Measurements from ENCODE around the gene MYO9B. TPM values are rescaled to one million over a fixed set of nuclear protein-coding genes. Genes with fewer than 3 reads are reported as not detected.
A peak's percentile ranks its signal among the peaks of the same experiment; 100 is the strongest.

MYO9B gene
- total RNA-seq, 2 experiments from 2014 or later: 90.3 to 98.5 TPM

DNA sequence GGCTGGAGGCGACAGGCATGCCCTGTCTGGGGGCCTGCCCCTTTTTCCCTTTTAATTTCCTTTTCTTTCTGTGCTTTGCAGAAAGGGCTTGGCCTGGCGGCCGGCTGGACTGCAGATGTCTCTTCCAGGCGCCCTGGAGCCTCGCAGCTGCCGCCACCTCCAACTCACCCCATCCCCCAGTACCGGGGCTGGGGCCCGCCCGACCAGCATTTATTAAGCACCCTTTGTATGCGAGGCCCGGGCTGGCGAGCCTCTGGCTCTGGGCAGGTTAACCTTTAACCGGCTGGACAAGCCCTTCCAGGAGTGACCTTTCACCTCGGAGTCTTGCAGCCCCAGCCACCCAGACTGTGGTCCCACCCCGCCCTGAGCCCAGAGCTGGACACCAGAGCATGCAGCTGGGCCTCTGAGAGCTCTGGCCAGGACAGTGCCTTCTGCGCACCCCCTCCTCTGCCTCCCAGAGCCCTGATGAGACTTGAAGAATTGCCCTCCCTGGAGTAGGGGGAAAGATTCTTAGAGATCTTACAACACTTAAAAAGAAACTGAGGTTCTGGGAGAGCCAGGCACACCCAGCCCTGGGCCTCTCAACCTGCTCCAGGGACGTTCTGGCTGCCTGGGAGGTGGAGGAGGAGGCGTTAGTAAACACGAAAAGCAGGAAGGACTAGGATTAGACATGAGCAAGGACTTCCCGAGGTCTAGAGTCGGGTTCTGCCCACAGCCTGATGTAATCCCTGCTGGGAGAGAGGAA lies 171.3 kb downstream of the MYO9B start:
- ATAC-seq (no peak), DNase-seq (no peak)
- Mint-ChIP-seq H3K27ac (no peak overlapping the region), H3K9me3 (ENCODE audit: low read depth) (no peaks in the 10 kb centered on the region), H3K4me3 (peak overlapping the region; percentile 70), H3K4me1 (peaks cover 5% of the 10 kb centered on the region), H3K27me3 (peaks cover 2% of the 10 kb centered on the region), H3K36me3 (ENCODE audit: low read depth) (no peaks in the 10 kb centered on the region)
- CTCF ChIA-PET: no interaction called here
- intact Hi-C loops (cut with DNase I, micrococcal nuclease): no loop called here
- POLR2A ChIA-PET: interaction anchor here (0.6 kb wide), 1 partner anchor 12 kb away, joined by 3 read pairs; no protein-coding TSS in a partner anchor

DNA sequence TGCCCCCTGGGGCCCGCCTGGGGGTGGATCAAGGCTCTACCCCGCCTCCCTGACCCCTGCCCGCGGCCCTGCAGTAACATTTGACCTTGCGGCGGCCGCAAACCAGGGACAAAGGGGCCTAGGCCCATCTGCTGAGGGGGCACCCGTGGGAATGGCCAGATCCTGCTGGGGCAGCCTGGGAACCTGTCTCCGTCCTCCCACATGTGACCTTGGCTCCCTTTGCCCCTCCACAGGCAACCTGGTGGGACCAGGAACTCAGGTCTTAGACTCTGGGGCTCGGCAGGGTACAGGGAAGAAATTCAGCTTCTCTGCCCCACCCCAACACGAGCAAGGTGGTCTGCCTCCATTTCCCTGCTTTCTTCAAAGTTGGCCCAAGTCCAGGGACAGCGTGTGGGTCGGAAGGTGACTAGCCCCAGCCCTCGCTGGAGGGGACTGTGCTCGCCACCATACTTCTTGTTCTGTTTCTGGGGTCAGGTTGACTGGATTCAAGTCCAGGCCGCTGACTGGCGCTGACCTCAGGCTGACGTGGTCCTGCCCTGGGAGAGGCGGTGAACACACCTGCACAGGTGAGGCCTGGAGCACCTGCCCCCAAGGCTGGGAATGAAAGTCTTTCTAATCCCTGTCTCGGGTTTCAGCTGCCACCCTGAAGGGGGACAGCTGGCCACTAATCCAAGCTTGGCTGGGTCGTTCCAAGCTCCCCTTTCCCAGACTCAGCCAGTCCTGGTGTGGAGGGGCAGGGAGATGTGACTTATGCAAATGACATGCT lies 172.6 kb downstream of the MYO9B start:
- intact Hi-C loops (cut with DNase I, micrococcal nuclease): no loop called here
- no peak for DNase-seq
- ChIA-PET POLR2A (interaction anchor here (0.6 kb wide), 1 partner anchor 20 kb away, joined by 3 read pairs; no protein-coding TSS in a partner anchor), CTCF (interaction anchor here (2.2 kb wide), 1 partner anchor 12 kb away, joined by 14 read pairs; no protein-coding TSS in a partner anchor)
- H3K27ac Mint-ChIP-seq: no peak overlapping the region
- no peaks in the 10 kb centered on the region for H3K9me3 Mint-ChIP-seq (ENCODE audit: low read depth)
- no peaks in the 10 kb centered on the region for H3K36me3 Mint-ChIP-seq (ENCODE audit: low read depth)
- no peak overlapping the region for H3K4me3 Mint-ChIP-seq
- peaks cover 5% of the 10 kb centered on the region for H3K4me1 Mint-ChIP-seq
- peaks cover 2% of the 10 kb centered on the region for H3K27me3 Mint-ChIP-seq
- ATAC-seq: no peak

DNA sequence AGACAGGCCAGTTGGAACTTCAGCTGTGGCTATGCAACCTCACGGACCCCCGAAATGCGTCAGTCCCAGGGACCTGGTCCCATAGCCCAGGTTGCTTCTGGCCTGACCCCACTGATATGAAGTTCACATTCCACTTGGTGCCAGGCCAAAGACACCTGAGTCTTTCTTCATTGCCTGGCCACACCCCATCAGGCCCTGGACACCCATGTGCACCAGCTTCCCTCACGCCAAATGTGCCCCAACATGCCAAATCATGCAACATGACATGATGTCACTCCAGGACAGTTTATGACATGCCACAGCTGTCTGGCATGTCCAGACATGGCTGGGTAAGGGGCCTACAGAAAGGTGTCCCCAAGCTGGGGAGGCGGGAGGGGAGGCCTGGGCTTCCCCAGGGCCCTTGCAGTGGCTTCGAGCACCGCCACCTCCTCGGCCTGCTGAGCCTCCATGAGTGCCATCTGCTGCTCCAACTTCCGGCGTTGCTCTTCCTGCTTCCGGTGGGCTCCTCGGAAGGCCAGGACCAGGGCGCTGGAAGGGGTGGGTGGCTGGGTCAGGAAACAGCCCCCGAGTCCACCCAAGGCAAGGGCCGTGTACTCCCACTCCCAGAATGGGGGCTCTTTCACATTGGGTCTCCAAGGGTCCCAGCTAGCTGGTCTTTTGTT lies 174.4 kb downstream of the MYO9B start:
- no peaks in the 10 kb centered on the region for H3K36me3 Mint-ChIP-seq (ENCODE audit: low read depth)
- ChIA-PET POLR2A (no interaction called here), CTCF (interaction anchor here (2.2 kb wide), 1 partner anchor 10 kb away, joined by 14 read pairs; no protein-coding TSS in a partner anchor)
- no peak overlapping the region for H3K4me3 Mint-ChIP-seq
- intact Hi-C loops (cut with DNase I, micrococcal nuclease): no loop called here
- H3K27ac Mint-ChIP-seq: no peak overlapping the region
- H3K4me1 Mint-ChIP-seq: peaks cover 5% of the 10 kb centered on the region
- ATAC-seq (no peak), DNase-seq (no peak)
- H3K9me3 Mint-ChIP-seq (ENCODE audit: low read depth): no peaks in the 10 kb centered on the region
- H3K27me3 Mint-ChIP-seq: peaks cover 2% of the 10 kb centered on the region

DNA sequence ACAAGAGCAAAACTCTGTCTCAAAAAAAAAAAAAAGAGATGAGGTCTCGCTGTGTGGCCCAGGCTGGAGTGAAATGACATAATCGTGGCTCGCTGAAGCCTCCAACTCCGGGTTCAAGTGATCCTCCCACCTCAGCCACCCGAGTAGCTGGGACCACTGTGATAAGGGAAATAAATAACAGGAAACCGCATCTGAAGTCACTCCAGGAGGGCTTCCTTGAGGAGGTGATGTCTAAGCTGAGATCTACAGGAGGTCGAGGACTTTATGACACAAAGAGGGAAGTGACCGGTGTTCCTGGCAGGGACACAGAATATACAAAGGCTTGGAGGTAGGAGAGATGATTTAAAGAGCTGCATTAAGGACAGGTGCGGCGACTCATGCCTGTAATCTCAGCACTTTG lies 179.1 kb downstream of the MYO9B start:
- ChIA-PET CTCF (interaction anchor here (0.6 to 2.2 kb wide), 3 partner anchors 10 to 157 kb away, joined by 3 to 10 read pairs (median 3); partner anchors contain the start of gene USHBP1), POLR2A (no interaction called here)

DNA sequence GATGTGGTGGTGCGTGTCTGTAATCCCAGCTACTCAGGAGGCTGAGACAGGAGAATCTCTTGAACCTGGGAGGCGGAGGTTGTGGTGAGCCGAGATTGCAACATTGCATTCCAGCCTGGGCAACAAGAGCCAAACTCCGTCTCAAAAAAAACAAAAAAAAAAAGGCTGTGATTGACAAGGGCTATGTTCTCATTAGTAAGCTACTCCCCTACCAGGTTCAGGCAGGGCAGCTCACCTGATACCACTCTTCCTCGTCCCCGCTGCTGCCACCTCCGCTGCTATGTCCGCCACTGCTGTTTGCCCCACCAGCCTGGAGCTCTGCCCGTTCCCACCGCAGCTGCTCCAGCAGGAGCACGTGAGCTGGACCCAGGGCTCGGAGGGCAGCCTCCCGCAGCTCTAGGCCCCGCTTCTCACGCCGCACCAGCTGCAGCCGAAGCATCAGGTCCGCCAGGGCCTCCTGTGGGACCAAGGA lies 179.6 kb downstream of the MYO9B start:
- Mint-ChIP-seq H3K27ac (no peak overlapping the region), H3K4me1 (no peaks in the 10 kb centered on the region), H3K4me3 (no peak overlapping the region), H3K27me3 (no peaks in the 10 kb centered on the region), H3K9me3 (ENCODE audit: low read depth) (no peaks in the 10 kb centered on the region), H3K36me3 (ENCODE audit: low read depth) (no peaks in the 10 kb centered on the region)
- ATAC-seq (no peak), DNase-seq (no peak)
- intact Hi-C loops (cut with DNase I, micrococcal nuclease): no loop called here
- POLR2A ChIA-PET: interaction anchor here (0.7 kb wide), 1 partner anchor 25 kb away, joined by 3 read pairs; no protein-coding TSS in a partner anchor
- CTCF ChIA-PET: interaction anchor here (0.6 to 2.2 kb wide), 5 partner anchors 9 to 156 kb away, joined by 3 to 10 read pairs (median 3); partner anchors contain the start of genes BABAM1 and USHBP1

More for the DNA sequence above, 179.1 kb downstream of the MYO9B start:
- DNase-seq (no peak), ATAC-seq (no peak)
- H3K27me3 Mint-ChIP-seq: no peaks in the 10 kb centered on the region
- H3K9me3 Mint-ChIP-seq (ENCODE audit: low read depth): no peaks in the 10 kb centered on the region
- no peak overlapping the region for H3K27ac Mint-ChIP-seq
- no peaks in the 10 kb centered on the region for H3K4me1 Mint-ChIP-seq
- H3K4me3 Mint-ChIP-seq: no peak overlapping the region
- intact Hi-C loops (cut with DNase I, micrococcal nuclease): no loop called here
- H3K36me3 Mint-ChIP-seq (ENCODE audit: low read depth): no peaks in the 10 kb centered on the region

DNA sequence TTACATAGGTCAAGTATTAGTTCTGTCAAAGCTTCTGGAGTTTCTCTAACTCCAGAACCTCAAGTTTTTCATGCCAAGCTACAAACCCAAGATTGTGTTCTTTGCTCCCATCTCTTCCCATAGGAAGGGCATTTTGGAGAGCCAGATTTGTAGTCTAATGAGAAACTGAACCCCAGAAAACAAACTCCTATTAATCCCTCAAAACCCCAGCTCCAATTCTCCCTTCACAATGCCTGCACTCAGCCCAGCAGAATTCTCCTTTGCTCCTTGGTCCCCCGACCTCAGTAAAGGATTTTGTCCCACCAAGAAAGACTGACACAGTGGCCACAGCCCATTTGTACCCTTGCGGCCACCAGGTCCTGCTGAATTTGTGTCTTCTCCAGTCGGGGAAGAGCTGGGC lies 180.6 kb downstream of the MYO9B start:
- ChIA-PET POLR2A (no interaction called here), CTCF (interaction anchor here (1.1 to 2.2 kb wide), 3 partner anchors 8 to 20 kb away, joined by 3 to 10 read pairs (median 4); partner anchors contain the start of genes BABAM1 and USHBP1)
- Mint-ChIP-seq H3K4me1 (peaks cover 6% of the 10 kb centered on the region), H3K36me3 (ENCODE audit: low read depth) (no peaks in the 10 kb centered on the region), H3K27me3 (no peaks in the 10 kb centered on the region), H3K27ac (no peak overlapping the region), H3K9me3 (ENCODE audit: low read depth) (no peaks in the 10 kb centered on the region), H3K4me3 (no peak overlapping the region)
- DNase-seq (no peak), ATAC-seq (no peak)
- intact Hi-C loops (cut with DNase I, micrococcal nuclease): no loop called here

DNA sequence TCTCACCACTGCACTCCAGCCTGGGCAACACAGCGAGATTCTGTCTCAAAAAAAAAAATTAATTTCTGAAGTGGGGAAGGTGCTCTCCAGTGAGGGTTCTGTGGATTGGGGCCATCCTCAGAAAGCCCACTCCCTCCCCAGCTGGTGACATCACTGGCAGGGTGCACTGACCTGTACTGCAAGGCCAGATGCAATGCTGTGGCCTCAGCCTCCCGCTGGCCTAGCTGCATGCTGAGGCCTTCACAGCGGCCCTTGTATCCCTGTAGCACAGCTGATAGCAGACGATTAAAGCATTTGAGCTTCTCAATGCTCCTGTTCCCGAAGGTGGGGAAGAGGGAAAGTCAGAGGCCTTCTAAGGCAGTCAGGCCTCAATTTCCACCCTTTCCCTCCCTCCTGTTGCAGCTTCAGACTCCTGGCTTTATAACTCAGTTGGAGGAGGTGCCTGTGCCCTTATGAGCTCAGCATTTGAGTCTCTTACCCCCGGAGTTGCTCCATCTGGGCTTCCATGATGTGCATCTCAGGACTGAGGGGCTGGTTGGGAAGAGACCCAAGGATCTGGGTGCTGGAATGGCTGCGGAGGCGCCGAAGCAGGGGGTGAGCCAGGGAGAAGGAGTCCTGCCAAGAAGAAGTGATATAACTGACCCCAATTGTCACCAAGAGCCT lies 183.7 kb downstream of the MYO9B start:
- POLR2A ChIA-PET: no interaction called here

DNA sequence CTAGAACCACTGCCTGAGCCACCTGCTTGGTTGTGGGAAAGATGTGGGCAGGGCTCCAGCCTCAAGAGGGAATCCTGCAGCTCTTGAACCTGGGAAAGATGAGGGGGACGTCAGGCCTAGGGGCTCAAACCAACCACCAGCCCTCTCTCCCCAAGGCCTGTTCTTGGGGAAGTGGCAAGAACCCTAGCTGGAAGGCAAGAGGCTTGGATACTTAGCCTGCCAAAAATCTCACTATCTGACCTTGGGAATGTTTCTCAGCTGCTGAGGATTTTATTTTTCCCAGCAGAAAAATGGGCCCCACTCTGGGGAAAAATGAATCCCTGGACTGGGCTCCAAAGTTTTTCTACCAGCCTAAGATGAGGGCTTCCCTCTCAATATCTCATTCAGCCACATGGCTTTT lies 184.4 kb downstream of the MYO9B start:
- no peak for DNase-seq
- ChIA-PET POLR2A (no interaction called here), CTCF (interaction anchor here (0.7 to 5.5 kb wide), 15 partner anchors 8 to 163 kb away, joined by 3 to 45 read pairs (median 4); partner anchors contain the start of gene ANKLE1)
- H3K36me3 Mint-ChIP-seq (ENCODE audit: low read depth): no peaks in the 10 kb centered on the region
- intact Hi-C loops (cut with DNase I, micrococcal nuclease): loop anchor here (1.0 to 10.0 kb wide), 3 partner anchors 22 to 785 kb away; partner anchors contain the start of gene EPS15L1 (in 1 of the 2)
- H3K9me3 Mint-ChIP-seq (ENCODE audit: low read depth): no peaks in the 10 kb centered on the region
- H3K4me3 Mint-ChIP-seq: no peak overlapping the region
- peaks cover 6% of the 10 kb centered on the region for H3K4me1 Mint-ChIP-seq
- H3K27ac Mint-ChIP-seq: no peak overlapping the region
- ATAC-seq: no peak
- no peaks in the 10 kb centered on the region for H3K27me3 Mint-ChIP-seq

More for the DNA sequence above, 183.7 kb downstream of the MYO9B start:
- intact Hi-C loops (cut with DNase I, micrococcal nuclease): no loop called here
- CTCF ChIA-PET: interaction anchor here (0.7 to 5.5 kb wide), 7 partner anchors 10 to 480 kb away, joined by 3 to 45 read pairs (median 4); partner anchors contain the start of gene ANKLE1
- Mint-ChIP-seq H3K4me1 (peaks cover 6% of the 10 kb centered on the region), H3K27me3 (no peaks in the 10 kb centered on the region), H3K36me3 (ENCODE audit: low read depth) (no peaks in the 10 kb centered on the region), H3K27ac (no peak overlapping the region), H3K9me3 (ENCODE audit: low read depth) (no peaks in the 10 kb centered on the region), H3K4me3 (no peak overlapping the region)
- DNase-seq: no peak
- ATAC-seq: no peak

DNA sequence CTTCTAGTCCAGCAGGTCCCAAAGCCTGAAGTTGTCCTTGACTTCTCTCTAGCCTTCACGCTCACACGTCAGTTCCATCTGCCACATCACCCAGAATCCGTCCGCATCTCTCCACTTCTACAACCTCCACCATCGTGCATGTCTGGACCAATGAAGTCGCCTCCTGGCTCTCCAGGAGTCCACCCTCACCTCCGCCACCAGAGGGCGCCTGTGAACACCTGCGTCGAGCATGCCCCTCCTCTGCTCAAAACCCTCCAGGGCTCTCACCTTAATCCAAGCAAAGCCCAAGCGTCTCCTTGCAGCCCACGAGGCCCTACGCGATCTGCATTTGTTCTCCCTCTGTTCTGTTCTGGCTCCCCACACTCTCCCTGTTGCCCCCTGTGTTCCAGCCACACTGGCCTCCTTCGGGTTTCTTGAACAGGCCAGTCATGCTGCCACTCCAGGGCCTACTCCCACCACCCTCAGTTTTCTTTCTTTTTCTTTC lies 185.3 kb downstream of the MYO9B start:
- no peaks in the 10 kb centered on the region for H3K36me3 Mint-ChIP-seq (ENCODE audit: low read depth)
- peak; percentile 100 for ATAC-seq
- CTCF ChIA-PET: interaction anchor here (0.6 to 5.5 kb wide), 17 partner anchors 9 to 548 kb away, joined by 3 to 45 read pairs (median 4); partner anchors contain the start of gene ANKLE1
- H3K27ac Mint-ChIP-seq: peak overlapping the region; percentile 56
- H3K4me1 Mint-ChIP-seq: peaks cover 6% of the 10 kb centered on the region
- H3K4me3 Mint-ChIP-seq: no peak overlapping the region
- intact Hi-C loops (cut with DNase I, micrococcal nuclease): loop anchor here (1.0 to 10.0 kb wide), 5 partner anchors 21 to 786 kb away; partner anchors contain the start of gene EPS15L1 (in 1 of the 2)
- peak; percentile 96 for DNase-seq
- H3K27me3 Mint-ChIP-seq: no peaks in the 10 kb centered on the region
- H3K9me3 Mint-ChIP-seq (ENCODE audit: low read depth): no peaks in the 10 kb centered on the region
- POLR2A ChIA-PET: no interaction called here

DNA sequence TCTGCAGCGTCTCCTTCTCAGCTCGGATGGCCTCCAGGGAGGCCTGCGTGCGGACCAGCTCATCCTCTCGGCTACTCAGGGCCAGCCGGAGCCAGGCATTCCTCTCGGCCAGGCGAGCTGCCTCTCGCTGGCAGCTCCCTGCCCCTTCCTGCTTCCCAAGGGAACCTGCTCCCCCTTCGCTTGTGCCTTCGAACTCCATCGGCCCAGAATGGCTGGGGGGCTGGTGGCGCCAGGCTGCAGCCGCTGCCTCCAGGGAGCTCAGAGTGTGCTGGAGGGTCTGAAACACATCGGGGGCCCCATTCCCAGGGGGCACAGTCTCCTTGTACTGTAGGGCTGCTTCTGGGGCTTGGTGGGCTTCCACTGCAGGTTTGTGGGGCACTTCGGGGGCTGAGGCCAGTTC lies 187.0 kb downstream of the MYO9B start:
- Mint-ChIP-seq H3K4me3 (no peak overlapping the region), H3K9me3 (ENCODE audit: low read depth) (no peaks in the 10 kb centered on the region), H3K27me3 (no peaks in the 10 kb centered on the region), H3K4me1 (peaks cover 13% of the 10 kb centered on the region), H3K27ac (no peak overlapping the region), H3K36me3 (ENCODE audit: low read depth) (no peaks in the 10 kb centered on the region)
- ATAC-seq (no peak), DNase-seq (no peak)
- POLR2A ChIA-PET: no interaction called here
- CTCF ChIA-PET: interaction anchor here (0.6 to 5.5 kb wide), 2 partner anchors 14 to 19 kb away, joined by 3 to 45 read pairs; partner anchors contain the start of gene ANKLE1
- intact Hi-C loops (cut with DNase I, micrococcal nuclease): loop anchor here in 1 of 2 experiments (10.0 kb wide), 2 partner anchors 368 to 788 kb away; partner anchors contain the start of gene EPS15L1

Measured in activated CD4-positive, alpha-beta T cell treated with anti-CD3 and anti-CD28 coated beads for 36 hours (primary cell).